Embryonic facial prominence (tissue), 1 donor: Measurements from ENCODE around the gene HTRA3.

Experiments used
- DNase-seq: peaks from one replicate; pipeline ENCODE4 v3.0.0-alpha.2; 2016; ENCODE audit errors: extremely low spot score

Gene HTRA3

DNA sequence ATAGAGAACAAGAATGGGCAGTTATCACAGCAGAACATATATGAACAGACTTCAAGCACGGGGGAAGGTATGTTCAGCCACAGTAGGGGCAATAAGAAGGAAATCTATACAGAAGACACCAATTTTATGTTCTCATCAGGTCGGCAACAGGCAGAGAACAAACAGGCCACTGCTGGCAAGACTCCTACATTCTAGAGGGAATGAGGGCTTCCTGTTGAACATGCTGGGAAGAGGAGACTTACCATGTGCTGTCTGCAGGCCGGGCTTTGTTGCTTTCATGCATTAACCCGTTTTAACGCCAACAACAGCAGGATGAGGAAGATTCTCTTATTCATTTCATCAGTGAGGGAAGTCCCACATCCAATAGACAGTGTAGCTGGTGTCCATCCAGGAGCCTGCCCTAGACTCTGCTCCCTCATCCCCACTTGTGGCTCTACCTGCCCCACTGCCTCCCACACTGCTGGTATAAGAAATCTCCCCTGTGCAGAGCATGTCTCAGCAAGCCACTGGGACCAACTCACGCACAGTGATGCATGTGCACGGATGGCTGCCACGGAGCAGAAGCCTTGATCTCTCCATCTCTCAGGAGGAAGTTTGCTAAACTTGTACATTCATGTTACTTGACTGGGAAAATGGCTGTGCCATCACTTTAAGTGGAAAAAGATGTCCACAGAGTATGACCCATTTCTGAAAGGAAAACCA lies 86.5 kb downstream of the HTRA3 start:
- DNase-seq: no peak
